ENCODE data around the gene OR51I1.

Gene OR51I1, protein sequence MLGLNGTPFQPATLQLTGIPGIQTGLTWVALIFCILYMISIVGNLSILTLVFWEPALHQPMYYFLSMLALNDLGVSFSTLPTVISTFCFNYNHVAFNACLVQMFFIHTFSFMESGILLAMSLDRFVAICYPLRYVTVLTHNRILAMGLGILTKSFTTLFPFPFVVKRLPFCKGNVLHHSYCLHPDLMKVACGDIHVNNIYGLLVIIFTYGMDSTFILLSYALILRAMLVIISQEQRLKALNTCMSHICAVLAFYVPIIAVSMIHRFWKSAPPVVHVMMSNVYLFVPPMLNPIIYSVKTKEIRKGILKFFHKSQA

DNA sequence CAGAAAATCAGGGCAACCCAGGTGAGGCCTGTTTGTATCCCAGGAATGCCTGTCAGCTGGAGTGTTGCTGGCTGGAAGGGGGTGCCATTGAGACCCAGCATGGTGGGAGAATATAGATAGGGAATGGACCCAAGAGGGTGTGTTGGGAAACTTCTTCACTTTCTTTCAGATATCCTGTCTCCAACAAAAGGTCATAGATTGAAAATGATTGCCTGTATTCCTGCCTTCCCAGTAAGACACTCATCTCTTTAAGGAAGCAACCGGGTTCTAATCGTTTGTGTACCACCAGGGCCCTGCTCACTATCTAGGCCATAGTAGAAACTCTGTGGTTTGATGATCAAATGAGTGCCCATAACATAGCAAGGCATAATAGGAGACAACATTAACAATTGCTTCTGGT, at the start of gene OR51I1:
Gene OR51I1 (minus strand): TSS at position 101 of the 400 bp plus-strand sequence. CDS start 0 bp downstream, at position 101.
- no peak for DNase-seq

GRCh38 chr11:5489576-5490357, 48.5 kb upstream of the OR51I1 start:
- DNase-seq = no peak

GRCh38 chr11:5488798-5489399, 47.6 kb upstream of the OR51I1 start:
- no peak for DNase-seq

- DNase-seq = no peak
Observed at GRCh38 chr11:5488385-5488784, 47.1 kb upstream of the OR51I1 start, which contains the start of gene OR52D1. TSS of gene OR52D1 (plus strand) at chr11:5488685. CDS start at chr11:5488707, 22 bp downstream.

GRCh38 chr11:5486421-5486820, 45.1 kb upstream of the OR51I1 start:
- no peak for DNase-seq

DNA sequence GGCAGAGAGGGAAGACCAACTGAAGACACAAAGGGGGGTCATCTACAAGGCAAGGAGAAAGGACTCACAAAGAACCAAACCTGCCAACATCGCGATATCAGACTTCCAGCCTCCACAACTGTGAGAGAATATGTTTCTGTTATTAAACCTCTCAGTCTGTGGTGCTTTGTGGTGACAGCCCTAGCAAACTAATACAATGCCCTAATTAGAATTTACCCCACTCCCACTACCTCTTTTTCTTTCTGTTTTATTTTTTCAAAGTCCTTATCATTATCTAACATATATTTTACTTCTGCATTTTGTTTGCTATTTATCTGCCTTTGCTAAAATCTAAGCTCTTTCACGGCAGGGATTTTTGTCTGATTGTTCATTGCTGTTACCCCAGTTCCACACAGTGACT, 44.7 kb upstream of the OR51I1 start:
- no peak for DNase-seq

GRCh38 chr11:5476186-5476819, 35.0 kb upstream of the OR51I1 start:
- peak; percentile 16 for DNase-seq

DNA sequence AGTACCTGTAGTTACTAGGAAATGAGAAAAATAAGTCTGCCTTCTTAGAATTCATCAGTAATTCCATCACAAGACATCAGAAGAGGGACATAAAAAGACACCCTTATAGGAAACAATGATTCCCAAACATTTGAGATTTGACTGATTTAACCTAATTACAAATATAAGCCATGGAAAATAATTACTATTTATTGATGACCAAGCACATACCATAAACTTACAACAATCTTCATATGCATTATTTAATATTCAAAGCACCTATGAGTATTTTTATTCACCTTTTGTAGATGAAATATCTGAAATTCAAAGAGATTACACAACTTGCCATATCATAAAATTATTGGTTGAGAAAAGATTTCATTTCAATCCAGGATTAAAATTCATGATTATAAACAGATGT, 32.6 kb upstream of the OR51I1 start:
- DNase-seq = no peak

DNA sequence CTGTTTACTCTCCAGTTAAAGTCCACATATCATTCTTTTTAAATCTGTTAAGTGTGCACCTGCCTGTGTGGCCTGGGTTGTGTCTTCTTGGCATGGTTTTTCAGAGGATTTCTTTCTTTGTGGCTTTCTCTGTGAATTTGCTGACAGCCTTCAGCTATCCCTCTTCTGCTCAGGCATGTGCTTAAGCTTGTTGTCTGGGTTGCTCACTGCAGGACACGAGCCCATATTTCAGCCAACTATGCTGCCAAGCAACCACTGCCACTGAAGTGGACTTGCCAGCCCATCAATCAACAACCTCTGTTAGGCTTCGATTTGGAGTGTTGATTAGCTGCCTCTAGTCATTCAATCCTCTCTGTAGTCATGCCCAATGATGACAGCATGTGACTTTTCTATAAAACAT, 26.2 kb upstream of the OR51I1 start:
- no peak for DNase-seq

DNA sequence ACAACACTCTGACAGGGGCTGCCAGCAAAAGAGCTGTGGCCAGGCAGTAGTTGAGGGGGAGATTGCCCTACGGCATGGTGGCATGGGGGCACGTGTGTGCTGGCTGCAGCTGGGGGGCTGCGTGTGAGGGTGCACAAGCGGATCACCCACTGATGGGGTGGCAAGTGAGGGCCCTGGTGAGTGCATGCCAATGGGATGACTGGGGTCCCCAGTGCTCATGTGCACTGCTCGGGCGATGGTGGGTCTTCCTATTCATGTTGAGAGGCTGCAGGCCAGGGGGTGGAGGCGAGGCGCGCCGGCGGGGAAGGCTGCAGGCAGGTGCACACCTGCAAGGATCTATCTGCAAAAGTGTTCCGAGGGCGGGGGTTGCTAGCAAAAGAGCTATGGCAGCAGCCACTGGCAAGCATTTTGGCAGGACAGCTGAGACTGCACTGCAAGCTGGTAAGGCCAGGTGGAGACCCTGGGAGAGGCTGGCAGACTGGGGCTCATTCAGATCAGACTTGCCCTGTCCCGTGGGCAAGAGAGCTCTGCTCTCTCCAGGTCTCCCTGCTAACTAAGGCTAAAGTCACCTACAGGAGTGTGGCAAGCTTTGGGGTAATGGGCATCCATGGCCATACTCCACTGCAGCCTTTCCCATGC, 19.8 kb upstream of the OR51I1 start:
- DNase-seq = no peak

DNA sequence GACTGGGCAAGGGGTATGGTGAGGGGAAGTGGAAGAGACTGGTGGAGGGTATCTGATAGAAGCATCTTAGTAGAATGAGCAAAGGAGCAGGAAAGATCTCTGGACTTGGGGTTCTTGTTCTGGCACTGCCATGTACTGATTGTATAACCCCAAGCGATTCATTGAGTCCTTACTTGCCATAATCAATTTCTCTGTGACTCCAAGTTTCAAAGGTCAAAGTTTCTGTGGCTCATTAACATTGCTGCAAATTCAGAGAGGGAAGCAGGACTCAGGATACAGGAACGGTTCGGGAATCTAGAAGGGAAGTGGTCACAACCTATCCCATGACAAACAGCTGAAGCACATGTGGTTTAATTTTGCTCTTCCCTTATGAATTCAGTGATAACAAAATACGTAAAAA, 8.1 kb upstream of the OR51I1 start:
- no peak for DNase-seq

DNA sequence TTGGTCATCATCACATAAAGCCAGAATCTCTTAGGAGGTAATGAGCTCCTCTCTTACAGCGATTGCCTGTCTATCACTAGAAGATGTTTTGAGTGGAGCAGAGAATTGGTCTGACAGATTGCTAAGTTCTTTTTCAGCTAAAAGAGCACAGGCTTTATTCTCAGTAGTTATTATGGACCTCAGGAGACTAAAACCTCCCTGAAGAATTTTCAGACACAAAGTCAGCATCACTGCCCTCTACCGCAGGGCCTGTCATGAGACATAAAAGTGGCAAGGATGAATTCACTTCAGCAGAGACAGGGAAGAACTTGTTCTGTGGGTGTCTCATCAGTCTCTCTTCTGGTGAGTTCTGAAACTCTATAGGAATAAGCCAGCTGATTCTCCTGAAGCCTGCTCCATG, 7.7 kb upstream of the OR51I1 start, which contains the start of gene OR51I2:
Gene OR51I2 (plus strand): TSS at position 301 of the 400 bp plus-strand sequence. CDS start 4,166 bp downstream, outside the sequence.
- no peak for DNase-seq

DNA sequence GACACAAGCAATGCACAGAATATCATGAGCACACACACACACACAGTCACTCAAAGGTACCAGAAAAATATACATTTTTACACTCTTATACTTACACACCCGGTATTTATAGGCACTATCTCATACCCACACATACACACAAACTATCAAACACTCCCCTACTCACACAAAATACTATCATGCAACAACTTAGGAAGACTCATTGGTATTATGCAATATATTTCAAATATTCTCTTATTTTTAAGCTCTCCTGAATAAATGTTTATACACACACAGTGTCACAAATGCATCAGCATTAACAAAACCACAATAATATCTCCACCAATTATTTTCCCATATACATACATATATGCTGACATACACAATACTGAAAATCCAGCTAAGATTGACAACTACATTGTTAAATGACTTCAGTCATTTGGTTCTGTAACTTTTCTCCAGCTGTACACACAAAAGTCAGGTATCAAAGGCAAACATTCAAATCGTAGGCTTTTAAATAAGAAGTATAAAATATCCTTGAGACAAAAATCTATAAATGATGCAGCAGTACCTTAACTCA, 2.6 kb upstream of the OR51I1 start:
- DNase-seq = no peak

DNA sequence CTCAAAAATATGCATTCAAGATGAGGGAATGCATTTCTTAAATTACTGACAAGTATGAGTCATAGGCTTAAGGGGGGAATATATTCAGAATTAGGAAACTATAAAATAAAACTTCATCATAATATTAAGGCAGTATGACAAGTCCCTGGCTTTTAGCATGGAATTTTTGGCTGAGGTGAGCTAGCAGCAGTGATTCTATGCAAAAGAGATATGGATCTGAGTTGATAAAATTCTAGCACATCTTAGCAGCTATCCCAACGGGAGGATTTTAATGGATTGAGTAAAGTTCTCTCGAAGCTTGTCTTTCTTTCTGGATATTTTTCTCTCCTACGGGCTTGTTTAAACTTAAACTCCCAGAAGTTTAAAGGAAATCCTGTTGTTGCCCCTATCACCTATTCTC, 18.2 kb downstream of the OR51I1 start:
- no peak for DNase-seq

- DNase-seq = no peak
Observed at GRCh38 chr11:5421811-5422210, 19.5 kb downstream of the OR51I1 start, which contains the start of gene OR51Q1. TSS of gene OR51Q1 (plus strand) at chr11:5422111. CDS start at chr11:5422201, 90 bp downstream.

- no peak for DNase-seq
Observed at GRCh38 chr11:5420993-5421392, 20.3 kb downstream of the OR51I1 start.

DNA sequence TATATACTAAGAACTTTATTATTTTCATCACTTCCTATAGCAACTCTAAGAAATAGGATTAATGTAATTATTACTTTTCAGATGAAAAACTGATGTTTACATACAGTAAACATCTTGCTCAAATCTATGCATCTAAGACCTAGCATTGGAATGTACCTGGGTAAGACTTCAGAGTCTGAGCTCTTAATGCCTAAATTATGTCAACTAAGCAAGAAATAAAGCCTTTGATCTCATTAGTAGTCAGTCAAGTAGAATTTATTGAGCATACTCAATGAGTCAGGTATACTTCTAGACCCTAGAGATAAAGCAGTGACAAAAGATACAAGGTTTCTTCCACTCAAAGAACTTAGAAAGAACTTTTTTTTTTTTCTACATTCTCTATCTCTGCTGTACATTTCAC, 36.1 kb downstream of the OR51I1 start:
- no peak for DNase-seq

DNA sequence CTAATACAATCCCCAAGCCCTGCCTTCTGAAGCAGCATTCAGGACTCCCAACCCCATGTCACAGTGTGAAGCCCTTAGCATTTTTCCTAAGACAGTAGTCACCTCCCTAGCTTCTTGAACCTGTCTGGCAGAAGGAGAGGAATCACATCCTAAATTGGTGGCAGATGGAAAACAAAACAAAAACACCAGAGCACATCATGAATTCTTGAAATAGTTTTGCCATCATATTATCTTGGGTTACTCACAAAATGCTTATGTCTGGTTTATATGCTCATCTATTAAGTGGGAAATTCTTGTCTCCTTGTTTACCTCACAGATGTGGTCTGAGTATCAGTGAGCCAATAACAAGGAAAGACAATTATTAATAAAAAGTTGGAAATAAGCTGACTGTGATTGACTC, 42.4 kb downstream of the OR51I1 start:
- no peak for DNase-seq

GRCh38 chr11:5394091-5394490, 47.2 kb downstream of the OR51I1 start:
- no peak for DNase-seq

Measured in activated T-cell treated with anti-CD3 and anti-CD28 coated beads for 4 hours (primary cell).